D341Med (cell line): ENCODE results near the gene RASAL3.
"Not testable (repeated sequence)": the region's sequence is repeated elsewhere in the genome, so short reads cannot be mapped to it uniquely, and the experiment has no call there.

Experiments
- DNase-seq: peaks from one replicate; pipeline ENCODE4 v3.0.0; 2012; ENCODE audit warnings: low spot score

The RASAL3 gene

GRCh38 chr19:15464394-15465385 is at the start of gene RASAL3:
Gene RASAL3 (minus strand): TSS chr19:15464544. CDS start chr19:15464358, 186 bp downstream.
- DNase-seq, result no peak

- no peak for DNase-seq
These were observed 47.5 kb upstream of the RASAL3 start for GRCh38 chr19:15511671-15512424.

- DNase-seq, result peak; percentile 22
These were observed 43.8 kb upstream of the RASAL3 start, which contains the start of gene CYP4F22 for GRCh38 chr19:15508035-15508710. Gene CYP4F22 (plus strand): TSS chr19:15508525. CDS start chr19:15525337, 16,812 bp downstream.

GRCh38 chr19:15507068-15508034 is 43.0 kb upstream of the RASAL3 start:
- DNase-seq, result peak; percentile 22

GRCh38 chr19:15506074-15506571 is 41.8 kb upstream of the RASAL3 start:
- no peak for DNase-seq

GRCh38 chr19:15502264-15502663 is 37.9 kb upstream of the RASAL3 start:
- DNase-seq, result no peak

GRCh38 chr19:15501596-15501995 is 37.3 kb upstream of the RASAL3 start:
- DNase-seq, result no peak

GRCh38 chr19:15498910-15499309 is 34.6 kb upstream of the RASAL3 start:
- no peak for DNase-seq

- no peak for DNase-seq
These were observed 34.0 kb upstream of the RASAL3 start for GRCh38 chr19:15498156-15498858.

GRCh38 chr19:15495151-15495550 is 30.8 kb upstream of the RASAL3 start:
- no peak for DNase-seq

- no peak for DNase-seq
These were observed 24.3 kb upstream of the RASAL3 start for GRCh38 chr19:15488489-15489226.

- DNase-seq, result no peak
These were observed 22.7 kb upstream of the RASAL3 start for GRCh38 chr19:15487038-15487437.

- not testable (repeated sequence) for DNase-seq
These were observed 21.4 kb upstream of the RASAL3 start for GRCh38 chr19:15485768-15486167.

GRCh38 chr19:15480996-15481395 is 16.7 kb upstream of the RASAL3 start:
- DNase-seq, result not testable (repeated sequence)

- peak; percentile 37 for DNase-seq
These were observed 15.3 kb upstream of the RASAL3 start, which contains the start of gene PGLYRP2 for GRCh38 chr19:15479391-15480345. Gene PGLYRP2 (minus strand): TSS chr19:15479501. CDS start chr19:15479371, 130 bp downstream.

- DNase-seq, result no peak
These were observed 12.0 kb upstream of the RASAL3 start for GRCh38 chr19:15476325-15476724.

- DNase-seq, result no peak
These were observed 11.3 kb upstream of the RASAL3 start for GRCh38 chr19:15475611-15476010.

- no peak for DNase-seq
These were observed 10.8 kb upstream of the RASAL3 start for GRCh38 chr19:15475169-15475568.
